ENCODE measurements around the gene SCO1.
"Not testable (repeated sequence)": the region's sequence is repeated elsewhere in the genome, so short reads cannot be mapped to it uniquely, and the experiment has no call there.

GRCh38 chr17:10732121-10732520, 34.8 kb upstream of the SCO1 start:
- not testable (repeated sequence) for TF ChIP-seq TAF1 (IDR thresholded peaks at IDR 0.05; ENCODE audit: borderline replicate concordance, low read depth, low read length); POLR2AphosphoS5 (IDR thresholded peaks at IDR 0.05; ENCODE audit: low read depth, low read length)
